Ascending aorta (tissue), 2 donors: ENCODE data around the gene PLCB1. TPM values are rescaled to one million over a fixed set of nuclear protein-coding genes. Genes with fewer than 3 reads are reported as not detected.

ENCODE experiments used
- DNase-seq, 2 donors: peaks; one replicate each; pipeline ENCODE4 v3.0.0-alpha.2; 2019; ENCODE audit warnings: low spot score in 2 of 2
- H3K27ac ChIP-seq, 2 donors: fragments of 200-600 bp; sonication (generic); one replicate each; pipeline ENCODE4 v1.5.1; 2016 to 2017; ENCODE audit warnings: mild to moderate bottlenecking in 1 of 2
- H3K27me3 ChIP-seq: fragments of 200-600 bp; sonication (generic); one replicate; pipeline ENCODE4 v1.5.1; 2017
- H3K36me3 ChIP-seq, 2 donors: fragments of 200-600 bp; sonication (generic); one replicate each; pipeline ENCODE4 v1.5.1; 2016
- H3K4me1 ChIP-seq, 2 donors: fragments of 200-600 bp; sonication (generic); one replicate each; pipeline ENCODE4 v1.5.1; 2016 to 2017; ENCODE audit warnings: mild to moderate bottlenecking in 1 of 2
- H3K4me3 ChIP-seq, 2 donors: fragments of 200-600 bp; sonication (generic); one replicate each; pipeline ENCODE4 v1.5.1; 2016 to 2017; ENCODE audit warnings: mild to moderate bottlenecking in 1 of 2
- H3K9me3 ChIP-seq, 2 donors: fragments of 200-600 bp; sonication (generic); one replicate each; pipeline ENCODE4 v1.5.1; 2016
- intact Hi-C: fragments of 100-400 bp; cut with DNase I; formaldehyde crosslinking; loops from one replicate; pipeline ENCODE4 v1.15.1; 2023
- total RNA-seq: library from RNA; depleted of rRNA; stranded (reverse); fragments of >200 nt; gene quantifications from one replicate; pipeline ENCODE4 v1.1.0, GENCODE V29; 2016
- TF ChIP-seq, protein P1 (sequence below), 3 experiments: fragments of 200-600 bp in 2 of 3; fragments of 450-650 bp in 1 of 3; sonication (generic) in 2 of 3; IDR thresholded peaks; one replicate each; pipeline ENCODE4 v1.5.1; 2016 to 2019; ENCODE audit warnings: antibody characterized with exemption in 3 of 3, mild to moderate bottlenecking in 1 of 3, moderate library complexity in 1 of 3

Gene PLCB1
- total RNA-seq, 1 donor from 2014 or later: 22.9 TPM

DNA sequence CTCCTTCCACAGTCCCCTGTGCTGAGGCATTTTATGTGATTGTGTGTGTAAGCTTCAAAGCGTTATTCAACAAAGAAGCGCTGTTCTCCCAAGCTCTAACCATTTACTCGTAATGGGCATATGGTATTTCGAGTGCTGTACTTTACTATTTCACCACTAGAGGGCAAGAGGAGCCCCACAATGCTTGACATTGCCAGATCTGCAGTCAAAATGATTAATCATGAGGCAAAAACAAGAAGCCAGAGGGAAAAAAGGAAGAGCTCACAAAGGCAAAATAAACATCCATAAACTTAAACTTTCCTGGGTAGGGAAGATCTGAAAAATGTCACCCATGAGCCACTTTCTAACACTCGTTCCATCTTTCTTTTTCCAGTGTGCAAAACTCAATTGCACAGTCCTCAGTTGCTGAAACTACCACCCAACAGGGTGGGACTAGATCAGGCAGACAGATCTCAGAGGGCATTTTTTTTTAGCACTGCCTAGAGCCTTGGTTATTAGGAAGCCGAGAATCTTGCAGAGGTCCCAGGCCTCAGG is 721.8 kb downstream of the PLCB1 start:
- Histone ChIP-seq H3K9me3 (no peaks in the 10 kb centered on the region), H3K4me3 (peak overlapping the region in 1 of 2 donors; percentile 44), H3K36me3 (no peaks in the 10 kb centered on the region), H3K27me3 (no peaks in the 10 kb centered on the region), H3K27ac (peak overlapping the region; percentile 50 to 70), H3K4me1 (peaks cover 0 to 13% of the 10 kb centered on the region in 2 donors)
- peak in 1 of 2 donors; percentile 66 for DNase-seq
- intact Hi-C loops: loop anchor here (2.0 to 5.0 kb wide), 6 partner anchors 47 to 539 kb away; partner anchors contain the start of gene PLCB4
- TF ChIP-seq, protein P1, sequence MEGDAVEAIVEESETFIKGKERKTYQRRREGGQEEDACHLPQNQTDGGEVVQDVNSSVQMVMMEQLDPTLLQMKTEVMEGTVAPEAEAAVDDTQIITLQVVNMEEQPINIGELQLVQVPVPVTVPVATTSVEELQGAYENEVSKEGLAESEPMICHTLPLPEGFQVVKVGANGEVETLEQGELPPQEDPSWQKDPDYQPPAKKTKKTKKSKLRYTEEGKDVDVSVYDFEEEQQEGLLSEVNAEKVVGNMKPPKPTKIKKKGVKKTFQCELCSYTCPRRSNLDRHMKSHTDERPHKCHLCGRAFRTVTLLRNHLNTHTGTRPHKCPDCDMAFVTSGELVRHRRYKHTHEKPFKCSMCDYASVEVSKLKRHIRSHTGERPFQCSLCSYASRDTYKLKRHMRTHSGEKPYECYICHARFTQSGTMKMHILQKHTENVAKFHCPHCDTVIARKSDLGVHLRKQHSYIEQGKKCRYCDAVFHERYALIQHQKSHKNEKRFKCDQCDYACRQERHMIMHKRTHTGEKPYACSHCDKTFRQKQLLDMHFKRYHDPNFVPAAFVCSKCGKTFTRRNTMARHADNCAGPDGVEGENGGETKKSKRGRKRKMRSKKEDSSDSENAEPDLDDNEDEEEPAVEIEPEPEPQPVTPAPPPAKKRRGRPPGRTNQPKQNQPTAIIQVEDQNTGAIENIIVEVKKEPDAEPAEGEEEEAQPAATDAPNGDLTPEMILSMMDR (IDR thresholded peaks at IDR 0.05): peak; percentile 74 to 87 (median 86)

DNA sequence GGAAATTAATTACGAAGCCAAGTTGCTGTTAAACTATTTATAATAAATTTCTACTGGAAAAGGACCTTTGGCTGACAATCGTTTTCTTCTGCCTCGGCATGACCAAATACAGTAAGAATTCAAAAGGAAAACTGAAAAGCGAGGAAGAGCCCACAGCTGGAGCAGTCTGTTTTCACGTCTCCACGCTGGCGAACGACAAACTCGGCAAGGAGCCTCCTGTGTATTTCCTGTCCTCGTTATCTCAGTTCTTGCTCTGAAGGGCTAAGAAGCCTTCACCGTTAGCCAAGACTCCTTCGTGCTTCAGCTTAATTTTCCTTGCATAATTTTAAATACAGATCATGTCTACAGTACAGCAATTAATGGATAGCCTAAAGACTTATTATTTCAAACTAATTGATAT is 722.5 kb downstream of the PLCB1 start:
- H3K4me3 ChIP-seq: peak overlapping the region; percentile 27 to 44
- intact Hi-C loops: loop anchor here (2.0 to 5.0 kb wide), 5 partner anchors 46 to 504 kb away; partner anchors contain the start of gene PLCB4
- no peaks in the 10 kb centered on the region for H3K36me3 ChIP-seq
- DNase-seq: peak in 1 of 2 donors; percentile 63
- TF ChIP-seq, protein P1 (IDR thresholded peaks at IDR 0.05): no peak
- peak overlapping the region; percentile 50 to 70 for H3K27ac ChIP-seq
- H3K27me3 ChIP-seq: no peaks in the 10 kb centered on the region
- H3K9me3 ChIP-seq: no peaks in the 10 kb centered on the region
- H3K4me1 ChIP-seq: peaks cover 0 to 13% of the 10 kb centered on the region in 2 donors

- peak in 1 of 2 donors; percentile 64 for DNase-seq
- H3K27me3 ChIP-seq: no peaks in the 10 kb centered on the region
- peak overlapping the region; percentile 50 to 70 for H3K27ac ChIP-seq
- H3K4me1 ChIP-seq: peaks cover 0 to 13% of the 10 kb centered on the region in 2 donors
- H3K36me3 ChIP-seq: no peaks in the 10 kb centered on the region
- TF ChIP-seq, protein P1 (IDR thresholded peaks at IDR 0.05): no peak
- intact Hi-C loops: loop anchor here (2.0 kb wide), 4 partner anchors 45 to 503 kb away; no protein-coding TSS in a partner anchor
- H3K4me3 ChIP-seq: no peak overlapping the region
- no peaks in the 10 kb centered on the region for H3K9me3 ChIP-seq
These were observed 723.2 kb downstream of the PLCB1 start for GRCh38 chr20:8855315-8855714.

GRCh38 chr20:8856668-8857067 is 724.6 kb downstream of the PLCB1 start:
- Histone ChIP-seq H3K4me1 (peaks cover 0 to 13% of the 10 kb centered on the region in 2 donors), H3K9me3 (no peaks in the 10 kb centered on the region), H3K4me3 (no peak overlapping the region), H3K27me3 (no peaks in the 10 kb centered on the region), H3K36me3 (no peaks in the 10 kb centered on the region), H3K27ac (peak overlapping the region in 1 of 2 donors; percentile 16)
- TF ChIP-seq, protein P1 (IDR thresholded peaks at IDR 0.05): no peak
- intact Hi-C loops: no loop called here
- DNase-seq: no peak

- Histone ChIP-seq H3K36me3 (no peaks in the 10 kb centered on the region), H3K9me3 (no peaks in the 10 kb centered on the region), H3K4me3 (no peak overlapping the region), H3K27ac (no peak overlapping the region), H3K4me1 (peaks cover 0 to 13% of the 10 kb centered on the region in 2 donors), H3K27me3 (no peaks in the 10 kb centered on the region)
- no peak for DNase-seq
- TF ChIP-seq, protein P1 (IDR thresholded peaks at IDR 0.05): no peak
- intact Hi-C loops: no loop called here
These were observed 726.2 kb downstream of the PLCB1 start for GRCh38 chr20:8858181-8858787.
